Loucy (cell line): Measurements from ENCODE around the gene SLC13A1.

ENCODE experiments used
- EZH2phosphoT487 ChIP-seq: fragments of 200-600 bp; IDR thresholded peaks from 2 replicates; pipeline ENCODE4 v1.6.1; 2018; ENCODE audit warnings: antibody characterized with exemption, mild to moderate bottlenecking, moderate library complexity, borderline replicate concordance
- TF ChIP-seq, protein P1 (sequence below): fragments of 200-600 bp; sonication (generic); conservative IDR thresholded peaks from 2 replicates; pipeline ENCODE4 v1.5.1; 2014; ENCODE audit warnings: mild to moderate bottlenecking, antibody characterized with exemption, low read length

DNA sequence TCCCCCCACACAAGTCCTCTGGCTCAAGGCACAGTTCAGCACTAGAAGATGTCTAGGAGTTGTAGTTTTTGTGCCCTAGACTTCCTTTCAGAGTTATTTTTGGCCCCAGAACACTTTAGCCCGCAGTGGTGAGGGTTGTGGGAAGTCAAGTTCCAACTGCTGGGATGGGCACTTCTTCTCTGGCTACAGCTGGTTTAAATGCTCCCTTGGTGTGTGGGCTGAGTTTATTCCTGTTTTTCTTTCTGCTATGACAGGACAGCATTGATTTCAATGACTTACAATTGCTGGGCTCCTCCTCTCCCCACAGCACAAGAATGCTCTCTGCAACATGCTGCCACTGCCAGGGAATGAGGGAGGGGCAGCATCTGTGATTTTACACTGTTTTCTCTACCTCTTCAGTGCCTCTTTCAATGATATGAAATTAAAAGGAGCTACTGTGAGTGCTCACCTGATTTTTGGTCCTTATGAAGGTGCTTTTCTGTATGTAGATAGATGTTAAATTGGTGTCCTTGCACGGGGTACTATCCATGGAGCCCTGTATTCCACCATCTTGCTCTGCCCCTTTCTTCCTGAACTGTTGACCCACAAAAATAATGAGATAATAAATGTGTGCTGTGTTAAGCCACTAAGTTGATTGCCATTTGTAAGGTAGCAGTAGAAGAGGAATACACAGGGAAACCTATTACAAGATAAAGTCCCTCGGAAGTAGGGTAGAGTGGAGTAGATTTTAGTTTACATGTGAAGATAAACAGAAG, 56.3 kb downstream of the SLC13A1 start:
- TF ChIP-seq, protein P1, sequence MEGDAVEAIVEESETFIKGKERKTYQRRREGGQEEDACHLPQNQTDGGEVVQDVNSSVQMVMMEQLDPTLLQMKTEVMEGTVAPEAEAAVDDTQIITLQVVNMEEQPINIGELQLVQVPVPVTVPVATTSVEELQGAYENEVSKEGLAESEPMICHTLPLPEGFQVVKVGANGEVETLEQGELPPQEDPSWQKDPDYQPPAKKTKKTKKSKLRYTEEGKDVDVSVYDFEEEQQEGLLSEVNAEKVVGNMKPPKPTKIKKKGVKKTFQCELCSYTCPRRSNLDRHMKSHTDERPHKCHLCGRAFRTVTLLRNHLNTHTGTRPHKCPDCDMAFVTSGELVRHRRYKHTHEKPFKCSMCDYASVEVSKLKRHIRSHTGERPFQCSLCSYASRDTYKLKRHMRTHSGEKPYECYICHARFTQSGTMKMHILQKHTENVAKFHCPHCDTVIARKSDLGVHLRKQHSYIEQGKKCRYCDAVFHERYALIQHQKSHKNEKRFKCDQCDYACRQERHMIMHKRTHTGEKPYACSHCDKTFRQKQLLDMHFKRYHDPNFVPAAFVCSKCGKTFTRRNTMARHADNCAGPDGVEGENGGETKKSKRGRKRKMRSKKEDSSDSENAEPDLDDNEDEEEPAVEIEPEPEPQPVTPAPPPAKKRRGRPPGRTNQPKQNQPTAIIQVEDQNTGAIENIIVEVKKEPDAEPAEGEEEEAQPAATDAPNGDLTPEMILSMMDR = no peak
- no peak for TF ChIP-seq EZH2phosphoT487
